ENCODE measurements around the gene ALG8.
A peak's percentile ranks its signal among the peaks of the same experiment; 100 is the strongest.

The ALG8 gene

GRCh38 chr11:78158987-78159652 is 19.7 kb upstream of the ALG8 start:
- no peak for DNase-seq

- peak; percentile 75 for DNase-seq
Measured at GRCh38 chr11:78156127-78156844, 16.9 kb upstream of the ALG8 start.

- DNase-seq, result no peak
Measured at GRCh38 chr11:78151804-78152203, 12.4 kb upstream of the ALG8 start.

- no peak for DNase-seq
Measured at GRCh38 chr11:78150754-78151153, 11.3 kb upstream of the ALG8 start.

GRCh38 chr11:78150346-78150745 is 10.9 kb upstream of the ALG8 start:
- no peak for DNase-seq

GRCh38 chr11:78149646-78150045 is 10.2 kb upstream of the ALG8 start:
- DNase-seq, result no peak

- DNase-seq, result no peak
Measured at GRCh38 chr11:78147807-78148206, 8.4 kb upstream of the ALG8 start.

GRCh38 chr11:78145511-78146025 is 6.1 kb upstream of the ALG8 start:
- DNase-seq, result no peak

- no peak for DNase-seq
Measured at GRCh38 chr11:78140392-78141077, 1.1 kb upstream of the ALG8 start.

GRCh38 chr11:78138694-78139421 is 568 bp downstream of the ALG8 start:
- peak; percentile 78 for DNase-seq

- DNase-seq, result peak; percentile 7
Measured at GRCh38 chr11:78138291-78138690, 1.1 kb downstream of the ALG8 start.

GRCh38 chr11:78132475-78132874 is 7.0 kb downstream of the ALG8 start:
- DNase-seq, result peak; percentile 39

- DNase-seq, result no peak
Measured at GRCh38 chr11:78131956-78132355, 7.5 kb downstream of the ALG8 start.

GRCh38 chr11:78127403-78127802 is 12.0 kb downstream of the ALG8 start:
- no peak for DNase-seq

GRCh38 chr11:78112582-78113275 is 26.7 kb downstream of the ALG8 start:
- DNase-seq, result no peak

- DNase-seq, result no peak
Measured at GRCh38 chr11:78111298-78111697, 28.1 kb downstream of the ALG8 start.

GRCh38 chr11:78110830-78111229 is 28.6 kb downstream of the ALG8 start:
- DNase-seq, result no peak

GRCh38 chr11:78110351-78110750 is 29.1 kb downstream of the ALG8 start:
- no peak for DNase-seq

- DNase-seq, result no peak
Measured at GRCh38 chr11:78109081-78110015, 30.1 kb downstream of the ALG8 start.

GRCh38 chr11:78100676-78101472 is 38.6 kb downstream of the ALG8 start:
- no peak for DNase-seq

Measured in hematopoietic multipotent progenitor cell treated with erythropoietin and hydrocortisone succinate and interleukin-3 and kit ligand, for 8 days (in vitro differentiated cells).